ENCODE data around the gene GLG1.

DNA sequence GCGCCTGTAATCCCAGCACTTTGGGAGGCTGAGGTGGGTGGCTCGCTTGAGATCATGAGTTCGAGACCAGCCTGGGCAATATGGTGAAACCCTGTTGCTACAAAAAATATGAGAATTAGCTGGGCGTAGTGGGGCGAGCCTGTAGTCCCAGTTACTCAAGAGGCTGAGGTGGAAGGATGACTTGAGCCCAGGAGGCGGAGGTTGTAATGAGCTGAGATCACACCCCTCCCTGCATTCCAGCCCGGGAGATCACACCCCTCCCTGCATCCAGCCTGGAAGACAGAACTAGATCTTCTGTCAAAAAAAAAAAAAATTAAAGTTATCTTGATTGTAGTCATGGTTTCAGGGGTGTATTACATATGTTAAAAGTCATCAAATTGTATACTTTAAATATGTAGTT lies 26.8 kb upstream of the GLG1 start:
- TF ChIP-seq, protein P1, sequence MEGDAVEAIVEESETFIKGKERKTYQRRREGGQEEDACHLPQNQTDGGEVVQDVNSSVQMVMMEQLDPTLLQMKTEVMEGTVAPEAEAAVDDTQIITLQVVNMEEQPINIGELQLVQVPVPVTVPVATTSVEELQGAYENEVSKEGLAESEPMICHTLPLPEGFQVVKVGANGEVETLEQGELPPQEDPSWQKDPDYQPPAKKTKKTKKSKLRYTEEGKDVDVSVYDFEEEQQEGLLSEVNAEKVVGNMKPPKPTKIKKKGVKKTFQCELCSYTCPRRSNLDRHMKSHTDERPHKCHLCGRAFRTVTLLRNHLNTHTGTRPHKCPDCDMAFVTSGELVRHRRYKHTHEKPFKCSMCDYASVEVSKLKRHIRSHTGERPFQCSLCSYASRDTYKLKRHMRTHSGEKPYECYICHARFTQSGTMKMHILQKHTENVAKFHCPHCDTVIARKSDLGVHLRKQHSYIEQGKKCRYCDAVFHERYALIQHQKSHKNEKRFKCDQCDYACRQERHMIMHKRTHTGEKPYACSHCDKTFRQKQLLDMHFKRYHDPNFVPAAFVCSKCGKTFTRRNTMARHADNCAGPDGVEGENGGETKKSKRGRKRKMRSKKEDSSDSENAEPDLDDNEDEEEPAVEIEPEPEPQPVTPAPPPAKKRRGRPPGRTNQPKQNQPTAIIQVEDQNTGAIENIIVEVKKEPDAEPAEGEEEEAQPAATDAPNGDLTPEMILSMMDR (conservative IDR thresholded peaks at IDR 0.05) = no peak
- TF ChIP-seq ZFX (IDR thresholded peaks at IDR 0.05) = no peak
